Measurements from ENCODE around the gene SNIP1.

SNIP1 gene

GRCh38 chr1:37553927-37554808 is at the start of gene SNIP1 (continued):
- TF ChIP-seq TRIM28 (IDR thresholded peaks at IDR 0.05; ENCODE audit: borderline replicate concordance, low read length) (0 out of 2 replicates have a peak, but pooled peaks have one; percentile 18), INSM2 (tag by site-specific recombination; IDR thresholded peaks at IDR 0.05) (no peak; the same call in 1 of the 2 replicates), GFI1B (tag by site-specific recombination; IDR thresholded peaks at IDR 0.05) (no peak), ZNF645 (tag by site-specific recombination; IDR thresholded peaks at IDR 0.05) (no peak), ZFHX2 (tag by site-specific recombination; conservative IDR thresholded peaks at IDR 0.05) (peak; percentile 15; the same call in 1 of the 2 replicates), ZNF404 (tag by site-specific recombination; IDR thresholded peaks at IDR 0.05) (no peak), TSHZ1 (tag by site-specific recombination; IDR thresholded peaks at IDR 0.05; ENCODE audit: borderline replicate concordance) (no peak), ZNF549 (tag by site-specific recombination; IDR thresholded peaks at IDR 0.05) (no peak), ZNF302 (tag by site-specific recombination; IDR thresholded peaks at IDR 0.05; ENCODE audit: low read depth) (no peak), ZBTB8A (tag by site-specific recombination; IDR thresholded peaks at IDR 0.05) (peak; percentile 34), ZNF658 (tag by site-specific recombination; IDR thresholded peaks at IDR 0.05) (no peak), ZBTB20 (tag by site-specific recombination; IDR thresholded peaks at IDR 0.05) (no peak), ZNF571 (tag by site-specific recombination; IDR thresholded peaks at IDR 0.05) (no peak), HOXD13 (CRISPR knock-in tag; IDR thresholded peaks at IDR 0.05; ENCODE audit: borderline replicate concordance) (no peak), ZNF280D (tag by site-specific recombination; IDR thresholded peaks at IDR 0.05) (peak; percentile 100), SCRT1 (tag by site-specific recombination; IDR thresholded peaks at IDR 0.05; ENCODE audit: borderline replicate concordance) (no peak), BCL11B (tag by site-specific recombination; IDR thresholded peaks at IDR 0.05; ENCODE audit: low read depth) (no peak), ZNF48 (tag by site-specific recombination; IDR thresholded peaks at IDR 0.05) (no peak), KLF8 (tag by site-specific recombination; IDR thresholded peaks at IDR 0.05) (peak; percentile 84), YY2 (tag by site-specific recombination; IDR thresholded peaks at IDR 0.05) (no peak), ZNF266 (tag by site-specific recombination; IDR thresholded peaks at IDR 0.05; ENCODE audit: low read depth) (no peak; the same call in 1 of the 2 replicates), GLIS1 (tag by site-specific recombination; IDR thresholded peaks at IDR 0.05) (no peak), ZNF121 (tag by site-specific recombination; IDR thresholded peaks at IDR 0.05) (no peak), PRDM10 (tag by site-specific recombination; IDR thresholded peaks at IDR 0.05) (no peak), ZNF585B (tag by site-specific recombination; IDR thresholded peaks at IDR 0.05) (peak; percentile 27; the same call in 1 of the 2 replicates), ZNF600 (tag by site-specific recombination; IDR thresholded peaks at IDR 0.05) (peak; percentile 43), ZNF24 (tag by site-specific recombination; IDR thresholded peaks at IDR 0.05) (peak; percentile 47; the same call in 1 of the 2 replicates)

Data from HEK293 (cell line).